Esophagus squamous epithelium (tissue), 4 donors: ENCODE measurements around the gene DIPK1B.
A peak's percentile ranks its signal among the peaks of the same experiment; 100 is the strongest.

Experiments used
- POLR2A ChIP-seq, 4 donors: fragments of 450-650 bp; IDR thresholded peaks; one replicate each; pipeline ENCODE4 v1.6.1; 2017; ENCODE audit warnings: antibody characterized with exemption in 4 of 4, mild to moderate bottlenecking in 4 of 4, moderate library complexity in 3 of 4
- TF ChIP-seq, protein P1 (sequence below), 6 experiments: fragments of 450-650 bp in 4 of 6; fragments of 200-600 bp in 2 of 6; sonication (generic) in 2 of 6; IDR thresholded peaks; one replicate each; pipeline ENCODE4 v1.5.1; 2016 to 2019; ENCODE audit warnings: antibody characterized with exemption in 6 of 6, mild to moderate bottlenecking in 4 of 6, moderate library complexity in 4 of 6

DNA sequence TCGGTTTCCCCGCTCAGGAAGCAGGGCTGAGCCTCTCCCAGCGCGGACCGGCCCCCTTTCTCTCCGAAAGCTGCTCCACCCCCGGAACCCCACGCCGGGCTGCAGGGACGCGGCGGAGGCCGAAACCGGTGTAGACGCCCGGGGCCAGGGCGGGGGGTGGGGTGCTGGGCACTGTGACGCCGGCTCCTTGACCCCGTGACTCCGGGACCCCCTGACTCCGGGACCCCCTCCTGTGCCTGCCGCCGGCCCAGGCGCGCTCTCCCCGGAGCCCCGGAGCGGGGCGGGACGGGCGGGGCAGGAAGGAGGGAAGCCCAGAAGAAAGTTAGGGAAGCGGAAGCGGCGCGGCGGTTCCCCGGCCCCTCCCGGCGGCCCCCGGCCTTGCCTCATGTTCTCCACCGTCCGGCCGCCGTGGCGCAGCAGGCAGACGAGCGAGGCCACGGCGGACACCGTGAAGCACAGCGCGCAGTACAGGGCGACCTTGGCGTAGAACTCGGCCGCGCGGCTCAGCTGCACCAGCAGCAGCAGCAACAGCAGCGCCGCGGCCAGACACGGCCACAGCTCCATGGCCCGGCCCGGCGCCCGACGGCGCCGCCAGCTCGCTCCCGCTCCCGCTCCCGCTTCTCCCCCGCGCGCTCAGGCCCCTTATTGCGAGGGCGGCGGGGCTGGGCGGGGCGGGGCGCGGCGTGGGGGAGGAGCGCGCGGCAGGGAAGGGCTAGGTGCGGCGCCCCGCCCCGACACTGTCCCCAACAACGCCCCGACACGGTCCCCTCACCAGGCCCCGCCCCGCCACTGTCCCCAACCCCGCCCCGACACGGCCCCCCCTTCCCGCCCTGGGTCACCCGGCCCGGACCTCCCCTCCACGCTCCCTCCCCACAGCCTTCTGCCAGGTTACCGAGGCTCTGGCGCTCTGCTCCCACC is 25.3 kb upstream of the DIPK1B start, which contains the start of gene AGPAT2:
- TF ChIP-seq, protein P1, sequence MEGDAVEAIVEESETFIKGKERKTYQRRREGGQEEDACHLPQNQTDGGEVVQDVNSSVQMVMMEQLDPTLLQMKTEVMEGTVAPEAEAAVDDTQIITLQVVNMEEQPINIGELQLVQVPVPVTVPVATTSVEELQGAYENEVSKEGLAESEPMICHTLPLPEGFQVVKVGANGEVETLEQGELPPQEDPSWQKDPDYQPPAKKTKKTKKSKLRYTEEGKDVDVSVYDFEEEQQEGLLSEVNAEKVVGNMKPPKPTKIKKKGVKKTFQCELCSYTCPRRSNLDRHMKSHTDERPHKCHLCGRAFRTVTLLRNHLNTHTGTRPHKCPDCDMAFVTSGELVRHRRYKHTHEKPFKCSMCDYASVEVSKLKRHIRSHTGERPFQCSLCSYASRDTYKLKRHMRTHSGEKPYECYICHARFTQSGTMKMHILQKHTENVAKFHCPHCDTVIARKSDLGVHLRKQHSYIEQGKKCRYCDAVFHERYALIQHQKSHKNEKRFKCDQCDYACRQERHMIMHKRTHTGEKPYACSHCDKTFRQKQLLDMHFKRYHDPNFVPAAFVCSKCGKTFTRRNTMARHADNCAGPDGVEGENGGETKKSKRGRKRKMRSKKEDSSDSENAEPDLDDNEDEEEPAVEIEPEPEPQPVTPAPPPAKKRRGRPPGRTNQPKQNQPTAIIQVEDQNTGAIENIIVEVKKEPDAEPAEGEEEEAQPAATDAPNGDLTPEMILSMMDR (IDR thresholded peaks at IDR 0.05), result no peak
- peak in 2 of 4 donors; percentile 48 to 63 for TF ChIP-seq POLR2A (IDR thresholded peaks at IDR 0.05)
